ENCODE results near the gene ZNF236.
A peak's percentile ranks its signal among the peaks of the same experiment; 100 is the strongest.
"Not testable (repeated sequence)": the region's sequence is repeated elsewhere in the genome, so short reads cannot be mapped to it uniquely, and the experiment has no call there.

The ZNF236 gene
- total RNA-seq = 59.5 to 74.3 (median 68.5) reads per million in 3 donors

DNA sequence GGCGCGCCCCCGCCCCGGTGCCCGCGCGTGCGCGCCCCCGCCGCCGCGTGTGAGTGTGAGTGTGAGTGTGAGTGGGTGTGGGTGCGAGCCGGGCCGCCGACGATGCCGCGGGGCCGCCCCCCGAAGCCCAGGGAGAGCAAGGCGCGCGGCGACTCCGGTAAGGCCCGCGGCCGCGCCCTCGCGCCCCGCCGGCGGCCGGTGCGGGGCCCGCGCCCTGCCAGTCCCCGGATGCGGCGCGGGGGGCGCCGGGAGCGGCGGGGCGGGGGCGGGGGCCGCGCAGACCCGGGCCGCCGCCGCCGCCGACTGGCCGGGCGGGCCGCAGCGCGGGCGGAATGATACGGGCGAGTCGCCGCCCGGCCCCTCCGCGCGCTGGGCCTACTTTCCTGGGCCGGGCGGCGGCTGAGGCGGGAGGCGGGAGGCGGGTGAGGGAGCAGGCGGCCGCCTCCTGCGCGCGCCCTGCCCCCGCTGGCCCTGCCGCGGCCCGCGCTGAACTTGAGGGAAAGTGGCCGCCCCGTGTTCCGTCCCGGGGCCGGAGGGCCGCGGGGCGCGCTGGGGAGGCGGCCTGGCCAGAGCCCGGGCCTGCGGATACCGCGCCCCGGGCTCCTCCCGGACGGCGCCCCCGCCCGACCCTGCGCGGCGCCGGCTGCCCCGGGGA lies at the start of gene ZNF236:
TSS of gene ZNF236 (plus strand) at position 52 of the 655 bp plus-strand sequence. CDS start at position 103, 51 bp downstream.
- Histone ChIP-seq H3K27ac (ENCODE audit: insufficient read depth, low read length, poor library complexity, severe bottlenecking) (peak within 1 kb of the TSS; percentile 84), H3K36me3 (ENCODE audit: control insufficient read depth, insufficient read depth, low read length) (no peaks in the 10 kb centered on the region), H3K27me3 (replicated peaks; ENCODE audit: control insufficient read depth, insufficient read depth, low read length, poor library complexity, severe bottlenecking) (no peaks in the 10 kb centered on the region), H3K4me1 (ENCODE audit: control insufficient read depth, insufficient read depth, low read length, poor library complexity, severe bottlenecking) (peaks cover 9% of the 10 kb centered on the region), H3K4me3 (ENCODE audit: insufficient read depth, low read depth, low read length, poor library complexity, severe bottlenecking) (peak within 1 kb of the TSS; percentile 99), H3K9me3 (ENCODE audit: control insufficient read depth, low read length) (no peaks in the 10 kb centered on the region)
- DNase-seq = peak; percentile 38 to 54 (median 52)

DNA sequence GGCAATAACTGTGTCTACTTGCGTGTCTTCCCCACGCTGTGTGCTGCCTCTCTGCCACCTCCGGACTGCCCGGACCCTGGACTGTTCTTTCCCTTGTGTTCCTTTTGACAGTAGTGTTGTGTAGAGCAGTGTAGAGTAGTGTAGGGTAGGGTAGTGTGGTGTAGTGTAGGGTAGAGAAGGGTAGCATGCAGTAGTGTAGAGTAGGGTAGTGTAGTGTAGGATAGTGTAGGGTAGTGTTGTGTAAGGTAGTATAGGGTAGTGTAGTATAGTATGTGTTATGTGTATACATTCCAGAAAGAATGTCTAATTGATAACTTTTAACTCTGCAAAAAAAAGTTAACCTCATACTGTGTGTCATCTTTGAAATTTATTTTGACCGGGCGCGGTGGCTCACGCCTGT lies 49.7 kb upstream of the ZNF236 start:
- DNase-seq = no peak

DNA sequence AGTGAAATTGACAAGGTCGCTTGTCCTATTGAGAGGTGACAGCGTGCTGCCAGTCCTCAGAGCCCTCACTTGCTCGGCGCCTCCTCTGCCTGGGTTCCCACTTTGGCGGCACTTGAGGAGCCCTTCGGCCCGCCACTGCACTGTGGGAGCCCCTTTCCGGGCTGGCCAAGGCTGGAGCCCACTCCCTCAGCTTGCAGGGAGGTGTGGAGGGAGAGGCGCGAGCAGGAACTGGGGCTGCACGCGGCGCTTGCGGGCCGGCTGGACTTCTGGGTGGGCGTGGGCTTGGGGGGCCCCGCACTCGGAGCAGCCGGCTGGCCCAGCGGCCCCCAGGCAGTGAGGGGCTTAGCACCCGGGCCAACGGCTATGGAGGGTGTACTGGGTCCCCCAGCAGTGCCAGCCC lies 45.3 kb upstream of the ZNF236 start:
- not testable (repeated sequence) for H3K27ac ChIP-seq (ENCODE audit: insufficient read depth, low read length, poor library complexity, severe bottlenecking); H3K4me3 ChIP-seq (ENCODE audit: insufficient read depth, low read depth, low read length, poor library complexity, severe bottlenecking)

More for the DNA sequence above, 49.7 kb upstream of the ZNF236 start:
- Histone ChIP-seq H3K27me3 (replicated peaks; ENCODE audit: control insufficient read depth, insufficient read depth, low read length, poor library complexity, severe bottlenecking) (no peaks in the 10 kb centered on the region), H3K36me3 (ENCODE audit: control insufficient read depth, insufficient read depth, low read length) (no peaks in the 10 kb centered on the region), H3K4me3 (ENCODE audit: insufficient read depth, low read depth, low read length, poor library complexity, severe bottlenecking) (no peak overlapping the region), H3K27ac (ENCODE audit: insufficient read depth, low read length, poor library complexity, severe bottlenecking) (no peak overlapping the region), H3K4me1 (ENCODE audit: control insufficient read depth, insufficient read depth, low read length, poor library complexity, severe bottlenecking) (no peaks in the 10 kb centered on the region), H3K9me3 (ENCODE audit: control insufficient read depth, low read length) (no peaks in the 10 kb centered on the region)

DNA sequence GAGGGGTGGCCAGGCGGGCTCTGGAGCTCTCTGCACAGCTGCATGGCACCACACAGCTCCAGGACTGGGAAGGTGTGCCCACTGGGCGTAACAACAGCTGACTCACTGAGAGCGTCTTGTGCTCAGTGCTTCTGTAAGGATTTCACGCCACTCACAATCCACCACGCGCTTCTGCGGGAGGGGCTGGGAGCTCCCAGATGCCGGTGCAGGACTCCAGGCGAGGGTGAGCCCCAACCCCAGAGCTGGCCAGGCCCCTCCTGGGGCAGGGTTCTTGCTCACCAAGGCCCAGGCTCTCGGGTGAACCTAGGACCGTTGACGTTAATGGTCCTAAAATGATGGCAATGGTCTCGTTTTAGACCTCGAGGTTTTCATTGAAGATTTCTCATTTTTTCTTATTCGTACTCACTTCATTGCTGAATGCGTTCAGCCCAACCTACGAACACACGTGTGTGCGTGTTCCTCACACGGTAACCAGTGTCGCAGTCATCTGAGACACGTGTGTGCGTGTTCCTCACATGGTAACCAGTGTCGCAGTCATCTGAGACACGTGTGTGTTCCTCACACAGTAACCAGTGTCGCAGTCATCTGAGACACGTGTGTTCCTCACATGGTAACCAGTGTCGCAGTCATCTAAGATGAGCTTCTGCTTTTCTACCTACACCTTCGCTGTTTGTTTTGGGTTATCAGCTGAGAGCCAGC lies 38.4 kb upstream of the ZNF236 start:
- no peak overlapping the region for H3K27ac ChIP-seq (ENCODE audit: insufficient read depth, low read length, poor library complexity, severe bottlenecking)
- H3K36me3 ChIP-seq (ENCODE audit: control insufficient read depth, insufficient read depth, low read length) = no peaks in the 10 kb centered on the region
- no peaks in the 10 kb centered on the region for H3K4me1 ChIP-seq (ENCODE audit: control insufficient read depth, insufficient read depth, low read length, poor library complexity, severe bottlenecking)
- H3K4me3 ChIP-seq (ENCODE audit: insufficient read depth, low read depth, low read length, poor library complexity, severe bottlenecking) = no peak overlapping the region
- no peak for DNase-seq
- H3K27me3 ChIP-seq (replicated peaks; ENCODE audit: control insufficient read depth, insufficient read depth, low read length, poor library complexity, severe bottlenecking) = no peaks in the 10 kb centered on the region
- no peaks in the 10 kb centered on the region for H3K9me3 ChIP-seq (ENCODE audit: control insufficient read depth, low read length)

More for the DNA sequence above, 45.3 kb upstream of the ZNF236 start:
- H3K4me1 ChIP-seq (ENCODE audit: control insufficient read depth, insufficient read depth, low read length, poor library complexity, severe bottlenecking); H3K27me3 ChIP-seq (replicated peaks; ENCODE audit: control insufficient read depth, insufficient read depth, low read length, poor library complexity, severe bottlenecking); DNase-seq; H3K36me3 ChIP-seq (ENCODE audit: control insufficient read depth, insufficient read depth, low read length); H3K9me3 ChIP-seq (ENCODE audit: control insufficient read depth, low read length): not testable (repeated sequence)

DNA sequence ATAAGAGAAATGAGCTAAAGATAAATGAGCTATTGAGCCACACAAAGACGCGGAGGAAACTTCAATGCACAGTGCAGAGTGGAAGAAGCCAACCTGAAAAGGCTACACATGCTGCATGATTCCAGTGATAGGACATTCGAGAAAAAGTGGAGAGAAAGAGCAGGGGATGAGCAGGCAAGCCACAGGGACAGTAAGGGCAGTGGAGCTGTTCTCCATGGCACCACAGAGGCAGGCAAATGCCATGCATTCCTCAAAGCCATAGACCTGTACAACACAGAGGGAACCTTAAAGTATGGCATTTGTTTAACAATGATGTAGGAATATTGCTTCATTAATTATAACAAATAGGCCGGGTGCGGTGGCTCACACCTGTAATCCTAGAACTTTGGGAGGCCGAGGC lies 36.5 kb upstream of the ZNF236 start:
- H3K4me3 ChIP-seq (ENCODE audit: insufficient read depth, low read depth, low read length, poor library complexity, severe bottlenecking) = no peak overlapping the region
- no peak overlapping the region for H3K27ac ChIP-seq (ENCODE audit: insufficient read depth, low read length, poor library complexity, severe bottlenecking)
- no peak for DNase-seq
- no peaks in the 10 kb centered on the region for H3K9me3 ChIP-seq (ENCODE audit: control insufficient read depth, low read length)
- H3K4me1 ChIP-seq (ENCODE audit: control insufficient read depth, insufficient read depth, low read length, poor library complexity, severe bottlenecking) = no peaks in the 10 kb centered on the region
- H3K36me3 ChIP-seq (ENCODE audit: control insufficient read depth, insufficient read depth, low read length) = no peaks in the 10 kb centered on the region
- no peaks in the 10 kb centered on the region for H3K27me3 ChIP-seq (replicated peaks; ENCODE audit: control insufficient read depth, insufficient read depth, low read length, poor library complexity, severe bottlenecking)

DNA sequence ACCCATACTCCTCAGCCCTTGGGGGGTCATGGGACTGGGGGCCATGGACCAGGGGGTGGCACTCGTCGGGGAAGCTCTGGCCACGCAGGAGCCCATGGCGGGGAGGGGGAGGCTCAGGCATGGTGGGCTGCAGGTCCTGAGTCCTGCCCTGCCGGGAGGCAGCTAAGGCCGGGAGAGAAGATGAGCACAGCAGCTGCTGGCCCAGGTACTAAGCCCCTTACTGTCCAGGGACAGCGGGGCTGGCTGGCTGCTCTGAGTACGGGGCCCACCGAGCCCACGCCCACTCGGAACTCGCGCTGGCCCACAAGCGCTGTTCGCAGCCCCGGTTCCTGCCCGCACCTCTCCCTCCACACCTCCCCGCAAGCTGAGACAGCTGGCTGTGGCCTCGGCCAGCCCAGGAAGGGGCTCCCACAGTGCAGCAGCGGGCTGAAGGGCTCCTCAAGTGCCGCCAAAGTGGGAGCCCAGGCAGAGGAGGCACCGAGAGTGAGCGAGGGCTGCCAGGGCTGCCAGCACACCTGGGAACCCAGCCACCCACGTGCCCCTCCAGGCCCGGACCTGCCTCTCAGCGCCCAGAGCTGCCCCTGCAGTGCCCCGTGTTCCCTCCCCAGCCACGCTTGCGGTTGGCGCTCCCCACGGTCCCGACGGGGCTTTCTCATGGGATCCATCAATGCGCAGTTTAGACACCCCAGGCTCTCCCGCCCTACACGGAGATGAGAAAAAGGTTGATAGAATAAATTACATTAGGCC lies 33.6 kb upstream of the ZNF236 start:
- H3K9me3 ChIP-seq (ENCODE audit: control insufficient read depth, low read length) = no peaks in the 10 kb centered on the region

DNA sequence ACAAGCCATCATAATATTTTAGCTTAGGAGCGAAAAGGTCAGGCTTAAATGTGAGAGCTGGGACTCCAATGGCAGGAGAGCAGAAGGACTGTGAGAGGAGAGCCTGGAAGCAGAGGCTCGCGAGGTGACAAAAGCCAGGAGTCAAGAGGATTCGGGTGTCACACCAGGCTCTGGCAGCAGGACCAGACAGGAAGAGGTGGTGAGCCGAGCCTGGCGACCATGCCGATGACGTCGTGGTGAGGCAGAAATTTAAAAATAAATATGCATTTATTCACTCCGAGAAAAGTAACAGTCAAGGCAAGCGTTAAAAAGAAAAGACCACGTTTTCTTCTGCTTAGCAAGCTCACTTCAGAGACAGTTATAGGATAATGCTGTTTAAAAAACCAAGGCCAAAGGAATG lies 31.3 kb upstream of the ZNF236 start:
- DNase-seq = no peak
- H3K27me3 ChIP-seq (replicated peaks; ENCODE audit: control insufficient read depth, insufficient read depth, low read length, poor library complexity, severe bottlenecking) = no peaks in the 10 kb centered on the region
- H3K27ac ChIP-seq (ENCODE audit: insufficient read depth, low read length, poor library complexity, severe bottlenecking) = no peak overlapping the region
- no peaks in the 10 kb centered on the region for H3K4me1 ChIP-seq (ENCODE audit: control insufficient read depth, insufficient read depth, low read length, poor library complexity, severe bottlenecking)
- H3K4me3 ChIP-seq (ENCODE audit: insufficient read depth, low read depth, low read length, poor library complexity, severe bottlenecking) = no peak overlapping the region
- H3K36me3 ChIP-seq (ENCODE audit: control insufficient read depth, insufficient read depth, low read length) = no peaks in the 10 kb centered on the region
- no peaks in the 10 kb centered on the region for H3K9me3 ChIP-seq (ENCODE audit: control insufficient read depth, low read length)

More for the DNA sequence above, 33.6 kb upstream of the ZNF236 start:
- Histone ChIP-seq H3K27me3 (replicated peaks; ENCODE audit: control insufficient read depth, insufficient read depth, low read length, poor library complexity, severe bottlenecking) (no peaks in the 10 kb centered on the region), H3K4me3 (ENCODE audit: insufficient read depth, low read depth, low read length, poor library complexity, severe bottlenecking) (no peak overlapping the region), H3K27ac (ENCODE audit: insufficient read depth, low read length, poor library complexity, severe bottlenecking) (no peak overlapping the region), H3K36me3 (ENCODE audit: control insufficient read depth, insufficient read depth, low read length) (no peaks in the 10 kb centered on the region), H3K4me1 (ENCODE audit: control insufficient read depth, insufficient read depth, low read length, poor library complexity, severe bottlenecking) (no peaks in the 10 kb centered on the region)
- no peak for DNase-seq

DNA sequence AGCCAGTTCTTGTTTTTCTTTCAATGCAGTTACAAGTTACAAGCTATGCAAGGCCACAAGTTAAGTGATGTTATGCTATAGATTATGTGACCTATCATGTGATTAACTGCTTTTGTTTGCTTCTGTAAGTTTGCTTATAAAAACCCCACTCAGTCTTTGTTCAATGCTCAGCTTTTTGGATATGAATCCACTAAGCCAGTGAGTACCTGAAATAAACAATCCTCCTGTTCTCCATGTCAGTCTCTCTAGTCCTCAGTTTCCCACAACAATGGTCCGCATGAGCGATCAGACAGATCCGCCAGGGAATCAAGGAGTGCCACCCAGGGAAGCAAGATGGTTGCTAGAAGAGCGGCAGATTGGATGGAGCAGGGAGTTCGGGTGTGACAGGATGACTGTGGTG lies 30.7 kb upstream of the ZNF236 start:
- no peaks in the 10 kb centered on the region for H3K27me3 ChIP-seq (replicated peaks; ENCODE audit: control insufficient read depth, insufficient read depth, low read length, poor library complexity, severe bottlenecking)
- no peak overlapping the region for H3K4me3 ChIP-seq (ENCODE audit: insufficient read depth, low read depth, low read length, poor library complexity, severe bottlenecking)
- H3K4me1 ChIP-seq (ENCODE audit: control insufficient read depth, insufficient read depth, low read length, poor library complexity, severe bottlenecking) = no peaks in the 10 kb centered on the region
- H3K36me3 ChIP-seq (ENCODE audit: control insufficient read depth, insufficient read depth, low read length) = no peaks in the 10 kb centered on the region
- H3K27ac ChIP-seq (ENCODE audit: insufficient read depth, low read length, poor library complexity, severe bottlenecking) = no peak overlapping the region
- no peak for DNase-seq
- no peaks in the 10 kb centered on the region for H3K9me3 ChIP-seq (ENCODE audit: control insufficient read depth, low read length)

DNA sequence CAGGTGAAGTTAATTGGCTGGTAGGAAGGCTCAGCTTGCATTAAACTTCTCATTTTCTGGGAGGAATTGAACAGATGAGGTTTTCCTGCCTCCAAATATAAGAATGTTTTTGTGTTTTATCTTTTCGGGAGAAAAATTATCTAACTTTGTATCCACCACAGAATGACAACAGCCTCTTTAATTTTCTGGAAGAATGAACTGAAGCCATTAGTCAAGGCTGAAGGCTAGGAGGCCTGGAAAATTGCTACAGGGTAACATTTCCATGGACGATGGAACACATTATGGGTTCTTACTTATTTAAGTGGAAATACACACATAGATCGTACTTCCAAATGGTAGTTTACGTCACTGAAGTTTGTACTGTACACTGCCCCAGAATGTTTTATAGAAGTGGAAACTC lies 28.0 kb upstream of the ZNF236 start:
- no peaks in the 10 kb centered on the region for H3K9me3 ChIP-seq (ENCODE audit: control insufficient read depth, low read length)
- no peaks in the 10 kb centered on the region for H3K27me3 ChIP-seq (replicated peaks; ENCODE audit: control insufficient read depth, insufficient read depth, low read length, poor library complexity, severe bottlenecking)
- no peaks in the 10 kb centered on the region for H3K36me3 ChIP-seq (ENCODE audit: control insufficient read depth, insufficient read depth, low read length)
- no peak overlapping the region for H3K27ac ChIP-seq (ENCODE audit: insufficient read depth, low read length, poor library complexity, severe bottlenecking)
- no peak for DNase-seq
- H3K4me1 ChIP-seq (ENCODE audit: control insufficient read depth, insufficient read depth, low read length, poor library complexity, severe bottlenecking) = no peaks in the 10 kb centered on the region
- no peak overlapping the region for H3K4me3 ChIP-seq (ENCODE audit: insufficient read depth, low read depth, low read length, poor library complexity, severe bottlenecking)
